SIG-M5 treated with dmso at 0.1 percent for 504 hours (cell line): ENCODE results near the gene EML6.

ENCODE experiments used
- DNase-seq: peaks from one replicate; lab custom pipeline; 2025; ENCODE audit not compliant: unreplicated experiment; lab: John Stamatoyannopoulos, UW

The EML6 gene

GRCh38 chr2:54962511-54962910 lies 239.0 kb downstream of the EML6 start:
- no peak for DNase-seq

- DNase-seq = no peak
These were observed 239.5 kb downstream of the EML6 start for GRCh38 chr2:54962935-54963440.

GRCh38 chr2:54963476-54963875 lies 240.0 kb downstream of the EML6 start:
- no peak for DNase-seq

GRCh38 chr2:54964271-54964670 lies 240.8 kb downstream of the EML6 start:
- no peak for DNase-seq

GRCh38 chr2:54964816-54965215 lies 241.4 kb downstream of the EML6 start:
- no peak for DNase-seq

GRCh38 chr2:54965425-54965824 lies 242.0 kb downstream of the EML6 start:
- no peak for DNase-seq

- no peak for DNase-seq
These were observed 242.8 kb downstream of the EML6 start for GRCh38 chr2:54966165-54966832.

GRCh38 chr2:54966837-54967236 lies 243.4 kb downstream of the EML6 start:
- no peak for DNase-seq

GRCh38 chr2:54967269-54967668 lies 243.8 kb downstream of the EML6 start:
- DNase-seq = no peak

GRCh38 chr2:54967759-54968365 lies 244.4 kb downstream of the EML6 start:
- DNase-seq = no peak

GRCh38 chr2:54968561-54969218 lies 245.2 kb downstream of the EML6 start:
- no peak for DNase-seq

- no peak for DNase-seq
These were observed 246.0 kb downstream of the EML6 start for GRCh38 chr2:54969295-54969939.

- no peak for DNase-seq
These were observed 246.5 kb downstream of the EML6 start for GRCh38 chr2:54969940-54970338.

GRCh38 chr2:54975175-54975574 lies 251.7 kb downstream of the EML6 start:
- DNase-seq = no peak

- no peak for DNase-seq
These were observed 252.4 kb downstream of the EML6 start for GRCh38 chr2:54975598-54976492.

GRCh38 chr2:54977149-54977548 lies 253.7 kb downstream of the EML6 start:
- DNase-seq = no peak

- peak; percentile 40 for DNase-seq
These were observed 256.0 kb downstream of the EML6 start for GRCh38 chr2:54979321-54980044.

GRCh38 chr2:54981385-54981784 lies 257.9 kb downstream of the EML6 start:
- DNase-seq = no peak

GRCh38 chr2:54983345-54984220 lies 260.1 kb downstream of the EML6 start:
- DNase-seq = no peak
